HEK293 (cell line): ENCODE data around the gene ZNF79.

Experiments used
- EGR2 ChIP-seq: fragments of 450-650 bp; formaldehyde crosslinking; IDR thresholded peaks from 2 replicates; pipeline ENCODE4 v1.5.1; 2016; ENCODE audit warnings: low read depth, missing biosample characterization, missing genetic modification characterization
- FEZF1 ChIP-seq: fragments of 450-650 bp; formaldehyde crosslinking; IDR thresholded peaks from 2 replicates; pipeline ENCODE4 v1.5.1; 2016; ENCODE audit warnings: missing biosample characterization, missing genetic modification characterization
- HOXA7 ChIP-seq: sonication (generic); formaldehyde crosslinking; IDR thresholded peaks from 2 replicates; pipeline ENCODE4 v1.8.1; 2022; ENCODE audit warnings: missing genetic modification reagents, borderline replicate concordance
- HOXD13 ChIP-seq: sonication (generic); formaldehyde crosslinking; IDR thresholded peaks from 2 replicates; pipeline ENCODE4 v1.8.0; 2022; ENCODE audit warnings: missing genetic modification reagents, borderline replicate concordance
- IKZF3 ChIP-seq: fragments of 450-650 bp; IDR thresholded peaks from 2 replicates; pipeline ENCODE4 v1.5.0; 2018; ENCODE audit warnings: missing biosample characterization, mild to moderate bottlenecking, missing genetic modification characterization, moderate library complexity
- INSM2 ChIP-seq: fragments of 450-650 bp; formaldehyde crosslinking; IDR thresholded peaks from 2 replicates; pipeline ENCODE4 v1.5.1; 2016; ENCODE audit warnings: missing biosample characterization, missing genetic modification characterization
- KLF7 ChIP-seq: fragments of 450-650 bp; formaldehyde crosslinking; IDR thresholded peaks from 2 replicates; pipeline ENCODE4 v1.5.1; 2016; ENCODE audit warnings: missing biosample characterization, missing genetic modification characterization, borderline replicate concordance
- MZF1 ChIP-seq: fragments of 450-650 bp; formaldehyde crosslinking; IDR thresholded peaks from 2 replicates; pipeline ENCODE4 v1.5.1; 2017; ENCODE audit warnings: missing biosample characterization, missing genetic modification characterization, borderline replicate concordance
- REPIN1 ChIP-seq: fragments of 450-650 bp; formaldehyde crosslinking; IDR thresholded peaks from 2 replicates; pipeline ENCODE4 v1.5.1; 2017; ENCODE audit warnings: missing biosample characterization, missing genetic modification characterization, low read depth
- TRIM28 ChIP-seq: IDR thresholded peaks from 2 replicates; pipeline ENCODE4 v1.6.1; 2011; ENCODE audit warnings: low read length, control low read depth, borderline replicate concordance
- WT1 ChIP-seq: fragments of 450-650 bp; formaldehyde crosslinking; IDR thresholded peaks from 2 replicates; pipeline ENCODE4 v1.5.1; 2016; ENCODE audit warnings: missing biosample characterization, missing genetic modification characterization
- ZBTB11 ChIP-seq: fragments of 450-650 bp; formaldehyde crosslinking; conservative IDR thresholded peaks from 2 replicates; pipeline ENCODE4 v1.5.1; 2016; ENCODE audit warnings: low read depth, missing biosample characterization, missing genetic modification characterization
- ZFP41 ChIP-seq: fragments of 450-650 bp; formaldehyde crosslinking; IDR thresholded peaks from 2 replicates; pipeline ENCODE4 v1.5.1; 2016; ENCODE audit warnings: missing biosample characterization, missing genetic modification characterization, borderline replicate concordance
- ZFP69B ChIP-seq: fragments of 450-650 bp; formaldehyde crosslinking; IDR thresholded peaks from 2 replicates; pipeline ENCODE4 v1.5.1; 2016; ENCODE audit warnings: missing biosample characterization, missing genetic modification characterization
- ZNF10 ChIP-seq: fragments of 450-650 bp; formaldehyde crosslinking; IDR thresholded peaks from 2 replicates; pipeline ENCODE4 v1.5.1; 2017; ENCODE audit warnings: missing biosample characterization, missing genetic modification characterization
- ZNF146 ChIP-seq: fragments of 450-650 bp; formaldehyde crosslinking; IDR thresholded peaks from 2 replicates; pipeline ENCODE4 v1.5.1; 2016; ENCODE audit warnings: missing biosample characterization, missing genetic modification characterization
- ZNF169 ChIP-seq: fragments of 450-650 bp; formaldehyde crosslinking; IDR thresholded peaks from 2 replicates; pipeline ENCODE4 v1.5.1; 2016; ENCODE audit warnings: missing biosample characterization, missing genetic modification characterization
- ZNF18 ChIP-seq: fragments of 450-650 bp; formaldehyde crosslinking; IDR thresholded peaks from 2 replicates; pipeline ENCODE4 v1.5.1; 2016; ENCODE audit warnings: missing biosample characterization, missing genetic modification characterization
- ZNF184 ChIP-seq: fragments of 450-650 bp; IDR thresholded peaks from 2 replicates; pipeline ENCODE4 v1.5.1; 2018; ENCODE audit warnings: missing biosample characterization, mild to moderate bottlenecking, missing genetic modification characterization
- ZNF202 ChIP-seq: fragments of 450-650 bp; formaldehyde crosslinking; IDR thresholded peaks from 2 replicates; pipeline ENCODE4 v1.5.1; 2016; ENCODE audit warnings: missing biosample characterization, missing genetic modification characterization, borderline replicate concordance
- ZNF211 ChIP-seq: fragments of 450-650 bp; formaldehyde crosslinking; IDR thresholded peaks from 2 replicates; pipeline ENCODE4 v1.5.1; 2016; ENCODE audit warnings: low read depth, missing biosample characterization, missing genetic modification characterization
- ZNF221 ChIP-seq: fragments of 450-650 bp; formaldehyde crosslinking; IDR thresholded peaks from 2 replicates; pipeline ENCODE4 v1.5.1; 2017; ENCODE audit warnings: missing biosample characterization, missing genetic modification characterization, borderline replicate concordance
- ZNF596 ChIP-seq: fragments of 450-650 bp; IDR thresholded peaks from 2 replicates; pipeline ENCODE4 v1.5.0; 2018; ENCODE audit warnings: missing biosample characterization, mild to moderate bottlenecking, missing genetic modification characterization, moderate library complexity
- ZNF600 ChIP-seq: fragments of 450-650 bp; formaldehyde crosslinking; IDR thresholded peaks from 2 replicates; pipeline ENCODE4 v1.5.1; 2016; ENCODE audit warnings: missing biosample characterization, missing genetic modification characterization
- ZNF610 ChIP-seq: fragments of 450-650 bp; formaldehyde crosslinking; IDR thresholded peaks from 2 replicates; pipeline ENCODE4 v1.5.1; 2016; ENCODE audit warnings: missing biosample characterization, missing genetic modification characterization, borderline replicate concordance
- ZNF660 ChIP-seq: fragments of 450-650 bp; IDR thresholded peaks from 2 replicates; pipeline ENCODE4 v1.5.1; 2018; ENCODE audit warnings: missing biosample characterization, mild to moderate bottlenecking, missing genetic modification characterization
- ZNF692 ChIP-seq: fragments of 450-650 bp; formaldehyde crosslinking; IDR thresholded peaks from 2 replicates; pipeline ENCODE4 v1.5.1; 2016; ENCODE audit warnings: missing biosample characterization, missing genetic modification characterization
- ZNF76 ChIP-seq: fragments of 450-650 bp; formaldehyde crosslinking; IDR thresholded peaks from 2 replicates; pipeline ENCODE4; 2016; ENCODE audit warnings: low read depth, missing biosample characterization, missing genetic modification characterization, borderline replicate concordance

ZNF79 gene

GRCh38 chr9:127388037-127388855 lies 35.9 kb upstream of the ZNF79 start (continued):
- no peak for TF ChIP-seq ZNF169 (tag by site-specific recombination)
- peak; percentile 99 for TF ChIP-seq FEZF1 (tag by site-specific recombination)
- no peak for TF ChIP-seq ZFP41
- TF ChIP-seq ZNF600 (tag by site-specific recombination) = peak; percentile 52
- TF ChIP-seq EGR2 (tag by site-specific recombination) = no peak
- peak; percentile 89 for TF ChIP-seq ZNF660 (tag by site-specific recombination)
- peak; percentile 94 for TF ChIP-seq MZF1 (tag by site-specific recombination)
- peak; percentile 75 for TF ChIP-seq ZNF596 (tag by site-specific recombination)
- peak; percentile 72 for TF ChIP-seq ZNF18 (tag by site-specific recombination)
- no peak for TF ChIP-seq ZBTB11
- 0 out of 2 replicates have a peak, but pooled peaks have one; percentile 49 for TF ChIP-seq KLF7 (tag by site-specific recombination)
- peak; percentile 87 for TF ChIP-seq WT1 (tag by site-specific recombination)
- no peak for TF ChIP-seq HOXA7
- TF ChIP-seq ZNF76 (tag by site-specific recombination) = peak; percentile 76; the same call in 1 of the 2 replicates
- TF ChIP-seq IKZF3 (tag by site-specific recombination) = peak; percentile 98
- peak; percentile 88; the same call in 1 of the 2 replicates for TF ChIP-seq ZNF10 (tag by site-specific recombination)
- peak; percentile 74; the same call in 1 of the 2 replicates for TF ChIP-seq ZNF692
- peak; percentile 98 for TF ChIP-seq TRIM28
- peak; percentile 69 for TF ChIP-seq ZFP69B
- peak; percentile 66; the same call in 1 of the 2 replicates for TF ChIP-seq ZNF146
- TF ChIP-seq ZNF184 = peak; percentile 81; the same call in 1 of the 2 replicates
- peak; percentile 15; the same call in 1 of the 2 replicates for TF ChIP-seq REPIN1 (tag by site-specific recombination)
- TF ChIP-seq ZNF221 = no peak
- peak; percentile 100 for TF ChIP-seq INSM2
- peak; percentile 97 for TF ChIP-seq HOXD13 (CRISPR knock-in tag)
- TF ChIP-seq ZNF211 = no peak
- peak; percentile 51; the same call in 1 of the 2 replicates for TF ChIP-seq ZNF610
- TF ChIP-seq ZNF202 (tag by site-specific recombination) = no peak
